Central memory CD8-positive, alpha-beta T cell (primary cell): ENCODE data around the gene INPP5A.
"Not testable (repeated sequence)": the region's sequence is repeated elsewhere in the genome, so short reads cannot be mapped to it uniquely, and the experiment has no call there.

Experiments used
- ATAC-seq: fragments of 150-1000 bp; cut with Tn5 transposase; replicated peaks from 2 replicates; pipeline ENCODE4 v1.10.0; 2022; ENCODE audit warnings: mild to moderate bottlenecking, moderate FRiP score, moderate number of reproducible peaks; ENCODE audit not compliant: poor library complexity, severe bottlenecking; ENCODE audit errors: extremely low read depth
- DNase-seq, 2 donors: peaks; one replicate each; pipeline ENCODE4 v3.0.0; 2021; ENCODE audit warnings: low spot score in 2 of 2
- H3K27ac Mint-ChIP-seq: one replicate; pipeline ENCODE4 v1.8.0; 2022; ENCODE audit warnings: low read depth, mild to moderate bottlenecking, moderate library complexity, mixed read lengths
- H3K27me3 Mint-ChIP-seq: one replicate; pipeline ENCODE4 v1.8.0; 2022; ENCODE audit warnings: mixed read lengths
- H3K36me3 Mint-ChIP-seq: one replicate; pipeline ENCODE4 v1.8.0; 2022; ENCODE audit warnings: mild to moderate bottlenecking, moderate library complexity, mixed read lengths; ENCODE audit not compliant: insufficient read depth
- H3K4me1 Mint-ChIP-seq: one replicate; pipeline ENCODE4 v1.8.0; 2022; ENCODE audit warnings: mixed read lengths
- H3K4me3 Mint-ChIP-seq: one replicate; pipeline ENCODE4 v1.8.0; 2022; ENCODE audit warnings: mild to moderate bottlenecking, moderate library complexity, mixed read lengths
- H3K9me3 Mint-ChIP-seq: one replicate; pipeline ENCODE4 v1.8.0; 2022; ENCODE audit warnings: mixed read lengths

INPP5A gene

DNA sequence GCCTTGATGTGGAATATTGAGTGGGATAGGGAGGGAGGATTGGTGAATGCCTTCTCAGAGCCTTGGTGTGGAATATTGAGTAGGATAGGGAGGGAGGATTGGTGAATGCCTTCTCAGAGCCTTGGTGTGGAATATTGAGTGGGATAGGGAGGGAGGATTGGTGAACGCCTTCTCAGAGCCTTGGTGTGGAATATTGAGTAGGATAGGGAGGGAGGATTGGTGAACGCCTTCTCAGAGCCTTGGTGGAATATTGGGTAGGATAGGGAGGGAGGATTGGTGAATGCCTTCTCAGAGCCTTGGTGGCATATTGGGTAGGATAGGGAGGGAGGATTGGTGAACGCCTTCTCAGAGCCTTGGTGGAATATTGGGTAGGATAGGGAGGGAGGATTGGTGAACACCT lies 16.0 kb downstream of the INPP5A start:
- not testable (repeated sequence) for H3K4me3 Mint-ChIP-seq, H3K27ac Mint-ChIP-seq, ATAC-seq, H3K9me3 Mint-ChIP-seq, H3K36me3 Mint-ChIP-seq, DNase-seq, H3K27me3 Mint-ChIP-seq
- peaks cover 26% of the 10 kb centered on the region for H3K4me1 Mint-ChIP-seq

DNA sequence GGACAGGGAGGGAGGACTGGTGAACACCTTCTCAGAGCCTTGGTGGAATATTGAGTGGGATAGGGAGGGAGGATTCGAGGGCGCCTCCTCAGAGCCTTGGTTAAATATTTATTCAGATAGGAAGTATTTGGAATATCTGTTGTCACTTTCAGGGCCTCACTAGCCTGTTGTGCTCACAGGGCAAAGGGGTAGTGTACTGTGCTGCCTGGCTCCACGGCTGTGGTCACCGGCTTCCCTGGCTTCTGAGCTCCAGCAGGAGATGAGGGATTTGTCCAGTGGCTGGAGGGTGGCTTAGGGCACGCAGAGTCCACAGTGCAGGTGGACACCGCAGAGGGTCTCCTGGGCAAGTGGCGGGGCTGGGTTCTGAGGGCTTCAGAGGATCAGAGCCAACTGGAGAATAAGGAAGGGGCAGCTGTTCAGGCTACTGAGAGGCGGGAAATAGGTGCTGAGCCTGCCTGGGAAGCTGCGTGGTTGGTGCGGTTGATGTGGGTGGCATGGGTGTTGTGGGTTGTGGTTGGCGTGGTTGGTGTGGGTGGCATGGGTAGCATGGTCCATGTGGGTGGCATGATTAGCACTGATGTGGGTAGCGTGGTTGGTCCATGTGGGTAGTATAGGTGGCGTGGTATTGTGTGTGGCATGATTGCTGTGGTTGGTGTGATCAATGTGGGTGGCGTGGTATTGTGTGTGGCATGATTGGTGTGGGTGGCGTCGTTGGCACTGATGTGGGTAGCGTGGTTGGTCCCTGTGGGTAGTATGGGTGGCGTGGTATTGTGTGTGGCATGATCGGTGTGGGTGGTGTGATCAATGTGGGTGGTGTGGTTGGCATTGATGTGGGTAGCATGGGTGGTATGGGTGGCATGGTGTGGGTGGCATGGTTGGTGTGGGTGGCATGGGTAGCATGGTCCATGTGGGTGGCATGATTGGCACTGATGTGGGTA lies 16.7 kb downstream of the INPP5A start:
- H3K9me3 Mint-ChIP-seq: no peaks in the 10 kb centered on the region
- H3K27me3 Mint-ChIP-seq: no peaks in the 10 kb centered on the region
- ATAC-seq: no peak

DNA sequence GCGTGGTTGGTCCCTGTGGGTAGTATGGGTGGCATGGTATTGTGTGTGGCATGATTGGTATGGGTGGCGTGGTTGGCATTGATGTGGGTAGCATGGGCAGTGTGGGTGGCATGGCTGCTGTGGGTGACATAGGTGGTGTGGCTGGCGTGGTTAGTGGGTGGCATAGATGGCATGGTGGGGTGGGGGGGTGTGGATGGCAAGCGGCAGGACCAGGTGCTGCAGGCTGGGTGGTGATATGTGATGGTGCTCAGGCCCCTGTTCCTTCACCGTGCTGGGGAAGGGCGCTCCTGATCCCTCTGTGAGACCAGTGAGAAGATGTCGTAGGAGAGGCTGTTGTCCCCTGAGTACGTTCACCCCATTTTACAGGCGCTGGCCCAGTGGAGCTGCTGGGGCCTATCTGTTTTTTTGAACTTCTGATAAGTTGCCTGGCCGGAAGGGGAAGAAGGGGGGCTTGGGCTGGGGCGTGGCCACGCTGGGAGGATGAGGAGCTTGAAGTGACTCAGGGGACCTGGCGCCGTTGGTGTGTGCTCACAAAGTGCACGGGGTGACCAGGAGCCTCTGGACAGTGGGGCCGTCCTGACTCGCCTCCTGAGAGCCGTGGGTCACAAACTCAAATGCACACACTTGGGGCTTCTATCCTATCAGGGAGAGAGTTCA lies 17.5 kb downstream of the INPP5A start:
- ATAC-seq (peak; percentile 42), DNase-seq (no peak)
- H3K36me3 Mint-ChIP-seq: peaks cover 2% of the 10 kb centered on the region
- H3K4me3 Mint-ChIP-seq: no peak overlapping the region
- H3K4me1 Mint-ChIP-seq: peaks cover 25% of the 10 kb centered on the region
- H3K9me3 Mint-ChIP-seq: no peaks in the 10 kb centered on the region
- H3K27ac Mint-ChIP-seq: no peak overlapping the region
- no peaks in the 10 kb centered on the region for H3K27me3 Mint-ChIP-seq

More for the DNA sequence above, 16.7 kb downstream of the INPP5A start:
- H3K36me3 Mint-ChIP-seq: no peaks in the 10 kb centered on the region
- H3K27ac Mint-ChIP-seq: no peak overlapping the region
- H3K4me1 Mint-ChIP-seq: peaks cover 26% of the 10 kb centered on the region
- DNase-seq: no peak
- no peak overlapping the region for H3K4me3 Mint-ChIP-seq

DNA sequence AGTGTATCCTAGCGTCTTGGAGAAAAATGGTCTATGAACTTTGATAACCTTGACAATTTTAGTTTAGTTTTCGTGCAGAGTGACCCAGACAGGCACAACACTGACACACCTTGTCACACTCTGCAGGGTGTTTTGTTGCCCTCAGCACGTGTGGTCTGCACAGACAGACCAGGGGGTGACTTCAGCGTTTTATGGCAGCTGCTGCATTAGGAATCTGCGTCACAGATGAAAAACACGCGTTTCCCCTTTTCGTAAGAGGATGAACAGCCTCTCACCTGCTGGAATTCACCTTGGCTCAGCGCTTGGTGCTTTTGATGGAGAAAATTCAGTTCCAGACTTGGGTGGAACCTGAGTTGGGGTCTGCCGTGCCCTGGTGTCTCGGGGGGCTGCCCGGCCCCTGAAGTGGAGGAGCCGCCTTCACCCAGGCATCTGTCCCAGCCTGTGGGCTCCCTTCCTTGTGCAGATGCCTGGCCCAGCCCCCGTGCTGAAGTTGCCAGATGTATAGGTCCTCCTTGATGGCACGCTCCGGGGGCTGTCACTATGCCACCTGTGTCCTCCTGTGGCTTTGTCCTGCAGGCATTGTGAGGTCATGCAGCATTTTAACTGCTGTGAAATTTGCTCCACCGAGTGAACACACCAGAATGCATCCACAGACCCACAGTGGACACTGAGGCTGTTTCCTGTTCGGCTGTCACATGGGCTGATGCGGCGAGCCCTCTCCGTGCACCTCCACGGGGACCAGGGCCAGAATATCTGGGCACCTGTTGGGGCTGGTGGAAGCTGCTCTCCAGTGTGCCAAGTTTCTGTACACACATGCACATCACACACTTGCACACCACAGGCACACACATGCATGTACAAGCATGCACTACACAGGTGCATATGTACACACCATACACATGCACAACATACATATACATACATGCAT lies 18.3 kb downstream of the INPP5A start:
- ATAC-seq (no peak), DNase-seq (no peak)
- Mint-ChIP-seq H3K9me3 (no peaks in the 10 kb centered on the region), H3K4me1 (peaks cover 21% of the 10 kb centered on the region), H3K27me3 (no peaks in the 10 kb centered on the region), H3K4me3 (no peak overlapping the region), H3K36me3 (peaks cover 2% of the 10 kb centered on the region), H3K27ac (no peak overlapping the region)

DNA sequence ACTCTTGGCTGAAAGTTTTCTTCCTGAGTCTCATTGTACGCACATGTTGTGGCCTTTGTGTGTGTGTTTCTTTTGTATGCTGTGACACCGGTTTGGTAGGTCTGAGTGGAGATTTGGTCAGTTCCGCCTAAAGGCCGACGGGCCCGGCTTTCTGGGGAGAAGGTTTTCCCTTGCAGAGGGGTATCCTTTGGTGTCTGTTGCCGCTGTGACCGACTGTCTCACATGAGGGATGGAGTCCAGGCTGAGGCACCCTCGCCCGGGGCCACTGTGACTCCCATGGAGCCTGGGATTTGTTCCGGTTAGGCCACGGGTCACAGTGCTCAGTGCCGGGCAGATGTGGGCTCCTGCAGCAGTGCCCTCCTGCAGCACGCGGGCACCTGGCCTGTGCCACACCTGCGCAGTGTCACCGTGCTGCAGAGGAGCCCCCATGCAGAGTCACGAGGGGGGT lies 19.4 kb downstream of the INPP5A start:
- ATAC-seq: no peak
- Mint-ChIP-seq H3K4me3 (no peak overlapping the region), H3K27ac (no peak overlapping the region), H3K4me1 (peaks cover 12% of the 10 kb centered on the region), H3K27me3 (no peaks in the 10 kb centered on the region), H3K36me3 (peaks cover 3% of the 10 kb centered on the region), H3K9me3 (no peaks in the 10 kb centered on the region)
- no peak for DNase-seq

DNA sequence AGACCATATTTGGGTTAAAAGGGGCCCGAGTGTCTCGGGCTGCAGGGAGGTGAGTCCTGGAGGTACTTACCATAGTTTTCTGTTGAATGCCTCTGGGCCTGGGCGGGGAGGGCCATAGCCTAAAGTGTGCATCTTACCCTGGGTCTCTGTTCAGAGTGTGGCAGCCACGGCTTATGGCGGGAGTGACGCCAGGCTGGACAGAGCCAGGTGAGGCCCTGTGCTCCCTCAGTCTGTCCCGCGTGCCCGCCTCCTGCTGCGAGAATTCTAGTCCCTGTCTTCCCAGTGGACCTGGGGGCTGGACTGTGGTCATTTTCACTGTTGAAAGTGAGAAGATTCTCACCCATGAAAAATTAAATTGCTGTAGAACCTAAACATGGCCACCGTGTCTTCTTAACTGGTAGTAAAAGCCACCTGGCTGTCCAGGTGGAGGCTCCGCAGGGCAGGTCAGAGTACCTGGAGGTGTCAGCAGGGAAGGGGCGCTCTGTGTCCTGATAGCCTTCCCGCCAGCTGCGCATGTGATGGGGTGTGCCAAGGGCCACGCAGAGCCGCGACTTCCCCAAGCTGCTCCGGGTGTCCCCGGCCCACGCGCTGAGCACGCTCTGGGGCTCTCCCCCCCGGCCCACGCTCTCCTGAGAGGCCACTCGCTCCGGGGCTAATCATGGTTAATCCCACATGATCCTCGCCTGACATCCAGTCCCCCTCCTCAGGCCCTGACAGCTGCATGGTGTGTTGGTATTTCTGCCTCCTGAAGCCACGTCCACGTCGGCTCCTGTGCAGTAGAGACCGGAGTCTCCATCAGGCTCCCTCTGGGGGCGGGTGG lies 20.3 kb downstream of the INPP5A start:
- Mint-ChIP-seq H3K27me3 (no peaks in the 10 kb centered on the region), H3K9me3 (no peaks in the 10 kb centered on the region), H3K27ac (no peak overlapping the region), H3K36me3 (peaks cover 3% of the 10 kb centered on the region), H3K4me1 (peaks cover 12% of the 10 kb centered on the region), H3K4me3 (no peak overlapping the region)
- DNase-seq (no peak), ATAC-seq (no peak)

DNA sequence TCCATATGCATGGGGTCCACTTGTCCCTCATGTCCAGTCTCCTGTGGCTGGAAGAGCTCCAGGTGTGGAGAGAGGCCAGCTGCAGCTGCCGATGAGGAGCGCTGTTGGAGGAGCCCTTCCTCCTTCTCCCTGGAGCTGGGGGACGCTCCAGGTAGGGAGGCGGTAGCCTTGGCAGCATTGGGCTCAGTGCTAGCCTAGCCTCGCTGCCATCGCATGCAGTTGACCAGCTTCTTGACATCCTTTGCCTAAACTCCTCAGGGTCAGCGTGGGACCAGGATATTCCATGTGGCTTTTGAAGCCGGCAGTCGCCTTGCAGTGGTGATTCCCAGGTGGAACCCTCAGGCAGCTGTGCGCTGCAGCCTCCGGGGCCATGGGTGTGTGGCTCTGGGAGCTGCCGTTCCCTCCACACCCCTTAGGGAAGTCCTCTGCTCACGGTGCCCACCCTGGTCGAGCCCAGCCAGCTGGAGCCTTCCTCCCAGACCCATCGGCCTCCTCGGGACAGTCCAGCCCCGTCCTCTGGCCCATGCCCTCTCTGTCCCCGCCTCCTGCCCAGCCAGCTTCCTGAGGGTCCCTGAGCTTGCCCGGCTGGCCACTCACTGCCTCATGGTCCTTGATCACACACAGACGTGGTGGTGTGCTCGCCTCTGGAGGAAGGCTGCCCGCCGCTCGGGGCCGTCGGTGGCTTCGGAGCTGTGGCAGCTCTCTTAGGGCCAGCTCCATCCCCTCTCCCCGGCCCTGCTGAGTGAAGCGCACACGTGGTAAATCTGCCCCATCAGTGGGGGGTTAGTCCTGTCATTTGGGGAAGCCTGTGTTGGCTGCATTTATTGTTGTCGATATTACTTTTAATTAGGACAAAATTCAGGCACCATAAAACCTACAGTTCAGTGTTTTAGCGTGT lies 21.2 kb downstream of the INPP5A start:
- ATAC-seq: no peak
- DNase-seq: no peak
- Mint-ChIP-seq H3K36me3 (peaks cover 5% of the 10 kb centered on the region), H3K9me3 (no peaks in the 10 kb centered on the region), H3K4me1 (peaks cover 19% of the 10 kb centered on the region), H3K27me3 (no peaks in the 10 kb centered on the region), H3K27ac (no peak overlapping the region), H3K4me3 (no peak overlapping the region)

DNA sequence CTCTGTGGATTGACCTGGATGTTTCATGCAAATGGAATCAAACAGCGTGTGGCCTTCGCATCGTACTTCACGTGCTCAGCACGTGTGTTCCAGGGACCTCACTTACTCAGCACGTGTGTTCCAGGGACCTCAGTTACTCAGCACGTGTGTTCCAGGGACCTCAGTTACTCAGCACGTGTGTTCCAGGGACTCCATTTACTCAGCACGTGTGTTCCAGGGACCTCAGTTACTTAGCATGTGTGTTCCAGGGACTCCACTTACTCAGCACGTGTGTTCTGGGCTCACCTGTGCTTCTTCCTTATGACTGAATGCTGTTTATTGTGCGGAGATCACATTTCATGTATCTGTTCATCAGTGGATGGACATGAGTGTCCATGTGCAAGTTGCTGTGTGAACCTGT lies 22.0 kb downstream of the INPP5A start:
- Mint-ChIP-seq H3K27ac (no peak overlapping the region), H3K9me3 (no peaks in the 10 kb centered on the region), H3K4me1 (peaks cover 19% of the 10 kb centered on the region), H3K4me3 (no peak overlapping the region), H3K36me3 (peaks cover 5% of the 10 kb centered on the region), H3K27me3 (no peaks in the 10 kb centered on the region)
- no peak for ATAC-seq
- no peak for DNase-seq

DNA sequence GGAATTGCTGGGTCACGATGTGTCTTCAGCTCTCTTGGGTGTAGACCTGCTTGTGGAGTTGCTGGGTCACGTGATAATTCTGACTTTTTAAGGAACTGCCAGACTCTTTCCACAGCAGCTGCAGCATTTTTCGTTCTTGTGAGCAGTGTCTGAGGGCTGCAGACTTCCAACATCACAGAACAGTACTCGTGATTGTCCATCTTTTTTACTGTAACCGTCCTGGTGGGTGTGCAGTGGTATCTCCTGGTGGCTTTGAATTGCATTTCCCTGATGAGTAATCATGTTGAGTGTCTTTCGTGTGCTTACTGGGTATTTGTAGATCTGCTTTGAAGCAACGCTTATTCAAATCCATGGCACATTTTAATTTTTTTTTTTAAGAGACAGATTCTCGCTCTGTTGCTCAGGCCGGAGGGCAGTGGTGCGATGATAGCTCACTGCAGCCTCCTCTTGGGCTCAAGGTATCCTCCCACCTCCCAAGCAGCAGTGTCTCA lies 22.7 kb downstream of the INPP5A start:
- DNase-seq: no peak
- ATAC-seq: no peak
- Mint-ChIP-seq H3K4me1 (peaks cover 20% of the 10 kb centered on the region), H3K27me3 (no peaks in the 10 kb centered on the region), H3K27ac (no peak overlapping the region), H3K4me3 (no peak overlapping the region), H3K9me3 (no peaks in the 10 kb centered on the region), H3K36me3 (peaks cover 5% of the 10 kb centered on the region)

DNA sequence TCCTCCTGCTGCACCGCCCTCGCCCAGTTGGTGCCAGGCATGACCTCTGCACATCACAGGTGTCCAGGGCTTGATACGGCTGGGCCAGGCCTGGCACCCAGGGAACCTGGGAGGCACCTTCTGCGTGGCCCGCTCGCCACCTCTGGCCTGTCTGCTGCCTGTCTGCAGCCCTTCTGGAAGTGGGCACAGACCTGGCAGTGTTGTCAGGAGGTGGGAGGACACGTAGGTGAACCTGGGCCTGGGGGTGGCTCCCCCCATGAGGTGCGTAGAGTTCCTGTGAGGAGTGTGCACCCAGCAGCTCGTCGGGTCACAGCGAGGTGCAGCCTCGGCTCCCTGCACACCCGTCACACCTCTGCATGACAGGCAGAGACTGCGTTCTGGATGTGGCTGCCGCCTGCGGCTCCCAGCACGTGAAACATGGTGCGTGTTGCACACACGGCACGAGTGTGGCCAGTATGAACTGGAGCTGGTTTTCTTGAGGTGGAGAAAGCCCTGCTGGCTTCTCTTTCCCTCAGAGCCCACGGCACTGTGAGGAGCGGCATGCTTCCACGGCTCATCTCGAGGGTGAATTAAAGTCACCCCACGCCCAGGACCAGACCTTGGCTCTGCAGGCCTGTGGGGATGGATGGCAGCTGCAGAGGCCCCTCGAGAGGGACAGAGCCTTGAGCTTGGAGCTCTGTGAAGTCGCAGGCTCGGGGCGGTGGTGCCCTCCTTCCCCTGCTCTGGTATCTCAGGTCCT lies 24.8 kb downstream of the INPP5A start:
- Mint-ChIP-seq H3K27me3 (no peaks in the 10 kb centered on the region), H3K4me1 (peaks cover 13% of the 10 kb centered on the region), H3K4me3 (no peak overlapping the region), H3K27ac (no peak overlapping the region), H3K36me3 (peaks cover 5% of the 10 kb centered on the region), H3K9me3 (no peaks in the 10 kb centered on the region)
- ATAC-seq (no peak), DNase-seq (no peak)
